Left lung (tissue), 10 donors: ENCODE data around the gene BTK. TPM values are rescaled to one million over a fixed set of nuclear protein-coding genes. Genes with fewer than 3 reads are reported as not detected.
A peak's percentile ranks its signal among the peaks of the same experiment; 100 is the strongest.

Source experiments
- ATAC-seq: fragments of 200-7000 bp; cut with Tn5 transposase; one replicate; pipeline ENCODE4 v1.9.1; 2020; ENCODE audit warnings: moderate library complexity
- DNase-seq, 4 donors: peaks; one replicate each; pipeline ENCODE4 v3.0.0-alpha.2; 2013 to 2020
- H3K27ac ChIP-seq, 2 donors: fragments of 200-600 bp; sonication (generic) in 1 of 2; one replicate each; pipeline versions ENCODE4 v1.5.0 to v1.8.0; 2020 to 2021
- H3K27me3 ChIP-seq, 2 donors: fragments of 200-600 bp; sonication (generic) in 1 of 2; one replicate each; pipeline versions ENCODE4 v1.5.0 to v1.8.0; 2020 to 2021
- H3K36me3 ChIP-seq, 2 donors: fragments of 200-600 bp; sonication (generic) in 1 of 2; one replicate each; pipeline versions ENCODE4 v1.5.0 to v1.8.0; 2020 to 2021
- H3K4me1 ChIP-seq, 2 donors: fragments of 200-600 bp; one replicate each; pipeline ENCODE4 v1.8.0; 2021
- H3K4me3 ChIP-seq, 2 donors: fragments of 200-600 bp; sonication (generic) in 1 of 2; one replicate each; pipeline versions ENCODE4 v1.5.0 to v1.8.0; 2020 to 2021; ENCODE audit warnings: mild to moderate bottlenecking in 1 of 2
- H3K9me3 ChIP-seq, 2 donors: fragments of 200-600 bp; sonication (generic) in 1 of 2; one replicate each; pipeline versions ENCODE4 v1.5.0 to v1.8.0; 2020 to 2021
- intact Hi-C, 2 donors: fragments of 100-400 bp; cut with DNase I; formaldehyde crosslinking; loops; one replicate each; pipeline versions ENCODE4 v1.11.2 to v1.14.2; 2022
- polyA plus RNA-seq, 6 donors: library from polyadenylated mRNA; unstranded; fragments of 120-200 nt; gene quantifications; one replicate each; pipeline ENCODE4 v1.2.1, GENCODE V29; 2013; ENCODE audit not compliant: insufficient read length in 6 of 6
- total RNA-seq, 2 donors: library from RNA; stranded (reverse); fragmentation: NEBNext Ultra II Directional; extraction: Animal tissue kit (Norgen Biotek cat#: 25700); gene quantifications; one replicate each; pipeline ENCODE4 v1.2.1, GENCODE V29; 2021
- TF ChIP-seq, protein P1 (sequence below), 2 donors: fragments of 200-600 bp; sonication (generic) in 1 of 2; IDR thresholded peaks; one replicate each; pipeline versions ENCODE4 v1.5.0 to v1.8.0; 2021; ENCODE audit warnings: antibody characterized with exemption in 2 of 2
- donor health status: DM: no; HTN: yes; CAD: no.
- donor health status: DM: no; HTN: no; CAD: no.

BTK gene
- total and polyA plus RNA-seq, 8 donors = 4.2 to 26.6 (median 4.8) TPM

DNA sequence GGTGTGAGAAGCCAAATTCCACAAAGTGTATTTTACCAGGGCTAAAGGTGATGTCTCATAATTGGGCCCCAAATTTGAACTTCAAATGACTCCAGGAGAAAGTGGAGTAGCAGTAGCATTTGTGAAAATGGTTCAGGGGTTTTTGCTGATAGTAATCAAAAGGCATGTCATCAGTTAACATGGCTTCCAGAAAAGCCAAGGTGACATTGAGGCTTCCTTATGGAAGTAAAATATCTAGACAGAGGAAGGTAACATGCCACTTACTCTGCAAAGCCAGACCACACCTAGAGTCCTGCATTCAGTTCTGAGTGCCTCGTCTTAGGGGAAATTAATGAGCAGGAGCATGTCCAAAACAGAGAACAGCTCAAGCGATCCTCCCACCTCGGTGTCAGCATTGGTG is 2.6 kb upstream of the BTK start:
- no peaks in the 10 kb centered on the region for H3K27me3 ChIP-seq
- H3K27ac ChIP-seq = no peak overlapping the region
- no peaks in the 10 kb centered on the region for H3K9me3 ChIP-seq
- peaks cover 0 to 15% of the 10 kb centered on the region in 2 donors for H3K4me1 ChIP-seq
- DNase-seq (no peak), ATAC-seq (no peak)
- H3K36me3 ChIP-seq = peaks cover 0 to 14% of the 10 kb centered on the region in 2 donors
- intact Hi-C loops = no loop called here
- H3K4me3 ChIP-seq = no peak overlapping the region
- TF ChIP-seq, protein P1, sequence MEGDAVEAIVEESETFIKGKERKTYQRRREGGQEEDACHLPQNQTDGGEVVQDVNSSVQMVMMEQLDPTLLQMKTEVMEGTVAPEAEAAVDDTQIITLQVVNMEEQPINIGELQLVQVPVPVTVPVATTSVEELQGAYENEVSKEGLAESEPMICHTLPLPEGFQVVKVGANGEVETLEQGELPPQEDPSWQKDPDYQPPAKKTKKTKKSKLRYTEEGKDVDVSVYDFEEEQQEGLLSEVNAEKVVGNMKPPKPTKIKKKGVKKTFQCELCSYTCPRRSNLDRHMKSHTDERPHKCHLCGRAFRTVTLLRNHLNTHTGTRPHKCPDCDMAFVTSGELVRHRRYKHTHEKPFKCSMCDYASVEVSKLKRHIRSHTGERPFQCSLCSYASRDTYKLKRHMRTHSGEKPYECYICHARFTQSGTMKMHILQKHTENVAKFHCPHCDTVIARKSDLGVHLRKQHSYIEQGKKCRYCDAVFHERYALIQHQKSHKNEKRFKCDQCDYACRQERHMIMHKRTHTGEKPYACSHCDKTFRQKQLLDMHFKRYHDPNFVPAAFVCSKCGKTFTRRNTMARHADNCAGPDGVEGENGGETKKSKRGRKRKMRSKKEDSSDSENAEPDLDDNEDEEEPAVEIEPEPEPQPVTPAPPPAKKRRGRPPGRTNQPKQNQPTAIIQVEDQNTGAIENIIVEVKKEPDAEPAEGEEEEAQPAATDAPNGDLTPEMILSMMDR (IDR thresholded peaks at IDR 0.05) = no peak

DNA sequence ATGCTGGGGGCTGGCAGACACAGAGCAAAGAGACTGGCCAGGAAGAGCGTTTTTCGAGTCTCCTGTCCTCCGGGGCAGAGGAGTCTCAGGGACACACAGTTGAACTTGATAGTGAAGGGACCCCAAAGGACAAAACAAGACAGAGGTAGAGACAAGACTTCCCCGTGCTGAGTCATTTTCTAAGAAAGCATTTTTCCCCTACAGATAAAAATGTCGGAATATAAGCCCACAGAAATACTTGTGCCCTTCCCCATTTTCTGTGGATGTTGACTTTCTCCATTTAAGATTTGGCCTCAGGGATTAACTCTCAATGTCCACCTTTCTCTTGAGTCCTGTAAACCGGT is 523 bp upstream of the BTK start:
- DNase-seq (no peak), ATAC-seq (no peak)
- no peak overlapping the region for H3K4me3 ChIP-seq
- H3K4me1 ChIP-seq = no peaks in the 10 kb centered on the region
- H3K9me3 ChIP-seq = no peaks in the 10 kb centered on the region
- no peaks in the 10 kb centered on the region for H3K36me3 ChIP-seq
- H3K27me3 ChIP-seq = no peaks in the 10 kb centered on the region
- peak overlapping the region in 1 of 2 donors; percentile 69 for H3K27ac ChIP-seq
- TF ChIP-seq, protein P1 (IDR thresholded peaks at IDR 0.05) = no peak
- intact Hi-C loops = no loop called here

DNA sequence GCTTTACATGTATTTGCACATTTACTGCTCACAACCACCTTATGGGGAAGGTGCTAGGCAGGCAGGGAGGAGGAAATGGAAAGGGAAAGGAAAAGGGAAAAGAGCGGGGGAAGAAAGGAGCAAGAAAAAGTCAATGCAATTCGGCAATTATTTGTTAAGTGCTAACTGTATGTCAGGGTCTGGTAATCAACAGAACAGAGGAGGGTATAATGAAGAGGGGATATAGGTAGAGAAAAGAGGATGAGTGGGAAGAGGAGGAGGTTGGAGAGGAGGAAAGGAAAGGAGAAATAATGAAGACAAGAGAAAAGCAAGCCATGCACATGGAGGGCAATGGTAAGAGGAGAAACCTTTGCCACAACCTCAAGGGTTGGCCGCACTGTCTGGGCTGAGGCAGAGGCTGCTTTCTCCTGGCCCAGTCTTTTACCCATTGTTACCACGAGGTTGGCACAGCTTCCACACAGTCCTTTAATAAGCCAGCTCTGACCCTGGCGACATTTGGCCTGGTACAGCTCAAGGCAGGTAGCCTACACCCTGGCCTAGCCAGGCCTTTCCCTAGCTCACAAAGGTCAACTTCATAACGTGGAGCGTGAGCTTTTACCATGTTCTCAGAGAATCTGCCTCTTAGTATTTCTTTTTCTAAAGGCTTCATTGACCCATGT is 836 bp downstream of the BTK start:
- Histone ChIP-seq H3K4me1 (no peaks in the 10 kb centered on the region), H3K9me3 (no peaks in the 10 kb centered on the region), H3K4me3 (peak overlapping the region in 1 of 2 donors; percentile 41), H3K27ac (peak overlapping the region in 1 of 2 donors; percentile 69), H3K27me3 (no peaks in the 10 kb centered on the region), H3K36me3 (no peaks in the 10 kb centered on the region)
- ATAC-seq = no peak
- intact Hi-C loops = no loop called here
- TF ChIP-seq, protein P1 (IDR thresholded peaks at IDR 0.05) = no peak
- DNase-seq = no peak

DNA sequence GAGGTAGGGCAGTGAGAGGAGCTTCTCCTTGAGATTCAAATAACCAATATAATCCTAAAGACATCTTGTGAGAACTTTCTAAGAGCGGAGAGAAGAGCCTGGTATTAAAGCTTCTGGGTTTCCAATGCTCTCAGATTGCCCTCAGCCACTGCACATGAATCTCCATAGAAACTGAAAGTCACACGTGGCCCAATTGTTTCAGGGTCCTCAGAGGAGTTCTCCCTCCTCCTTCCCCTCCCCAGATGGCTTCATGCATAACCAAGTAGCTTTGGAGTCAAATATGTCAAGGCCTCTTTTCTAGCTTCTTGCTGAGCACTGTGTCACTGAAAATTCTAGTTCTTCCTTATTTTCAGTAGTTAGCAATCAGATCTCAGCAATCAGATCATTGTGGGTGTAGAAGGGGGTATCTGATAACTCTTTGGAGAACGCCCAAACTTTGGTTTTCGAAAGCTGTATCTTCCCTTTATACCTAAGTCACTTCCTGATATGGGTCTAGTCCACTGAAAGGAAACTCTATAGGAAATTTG is 2.2 kb downstream of the BTK start:
- ATAC-seq (no peak), DNase-seq (no peak)
- intact Hi-C loops = no loop called here
- no peaks in the 10 kb centered on the region for H3K36me3 ChIP-seq
- no peak overlapping the region for H3K27ac ChIP-seq
- TF ChIP-seq, protein P1 (IDR thresholded peaks at IDR 0.05) = no peak
- H3K9me3 ChIP-seq = no peaks in the 10 kb centered on the region
- no peaks in the 10 kb centered on the region for H3K27me3 ChIP-seq
- no peak overlapping the region for H3K4me3 ChIP-seq
- no peaks in the 10 kb centered on the region for H3K4me1 ChIP-seq

DNA sequence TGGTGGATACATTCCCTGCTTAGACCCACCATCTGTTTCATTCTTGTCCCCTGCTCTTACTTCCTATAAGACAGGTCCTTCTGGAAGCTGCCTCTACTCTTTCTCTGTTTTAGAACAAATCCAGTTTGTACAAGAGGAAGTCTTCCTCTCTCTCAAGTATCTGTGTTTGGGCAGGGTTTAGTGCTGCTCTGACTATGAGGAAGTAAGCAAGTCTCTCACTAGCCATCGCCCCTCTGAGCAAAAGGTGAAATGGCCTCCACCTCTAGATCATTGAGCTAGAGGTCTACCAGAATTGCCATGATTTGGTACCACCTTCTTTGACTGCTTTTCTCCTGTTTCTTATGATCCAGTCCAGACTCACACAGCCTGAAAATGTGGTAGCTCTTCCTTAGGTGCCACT is 8.4 kb downstream of the BTK start:
- no peak overlapping the region for H3K4me3 ChIP-seq
- H3K27me3 ChIP-seq = no peaks in the 10 kb centered on the region
- no peak overlapping the region for H3K27ac ChIP-seq
- TF ChIP-seq, protein P1 (IDR thresholded peaks at IDR 0.05) = no peak
- no peak for ATAC-seq
- no peak for DNase-seq
- intact Hi-C loops = no loop called here
- no peaks in the 10 kb centered on the region for H3K9me3 ChIP-seq
- no peaks in the 10 kb centered on the region for H3K4me1 ChIP-seq
- H3K36me3 ChIP-seq = no peaks in the 10 kb centered on the region
